GM21381 (cell line): ENCODE measurements around the gene GRPEL2.

Source experiments
- ATAC-seq: cut with Tn5 transposase; IDR thresholded peaks from one replicate; pipeline ENCODE4 v1.9.1; 2021; ENCODE audit warnings: mild to moderate bottlenecking, moderate library complexity; ENCODE audit not compliant: unreplicated experiment

Gene GRPEL2

GRCh38 chr5:149355688-149356087 lies 10.4 kb downstream of the GRPEL2 start:
- ATAC-seq, result no peak

DNA sequence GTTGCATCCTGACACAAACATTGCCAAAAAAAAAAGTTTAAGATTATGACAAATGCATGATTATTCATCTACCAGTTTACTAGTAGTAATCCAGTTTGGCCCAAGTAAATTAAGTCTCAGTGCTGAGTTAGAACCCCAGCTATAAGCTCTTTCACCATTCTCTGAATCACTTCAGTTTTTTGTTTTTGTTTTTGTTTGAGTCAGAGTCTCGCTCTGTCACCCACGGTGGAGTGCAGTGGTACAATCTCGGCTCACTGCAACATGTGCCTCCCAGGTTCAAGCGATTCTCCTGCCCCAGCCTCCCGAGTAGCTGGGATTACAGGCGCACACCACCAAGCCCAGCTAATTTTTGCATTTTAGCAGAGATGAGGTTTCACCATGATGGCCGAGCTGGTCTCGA lies 11.1 kb downstream of the GRPEL2 start:
- ATAC-seq, result no peak

- peak; percentile 99 for ATAC-seq
These were observed 12.3 kb downstream of the GRPEL2 start, which contains the start of gene PCYOX1L for GRCh38 chr5:149357370-149358293. PCYOX1L (plus strand) TSS chr5:149358046; CDS start chr5:149358069, 23 bp downstream.

GRCh38 chr5:149358294-149358651 lies 13.0 kb downstream of the GRPEL2 start:
- ATAC-seq, result peak; percentile 7

- ATAC-seq, result no peak
These were observed 13.7 kb downstream of the GRPEL2 start for GRCh38 chr5:149358868-149359495.

GRCh38 chr5:149360272-149360671 lies 15.0 kb downstream of the GRPEL2 start:
- ATAC-seq, result no peak

DNA sequence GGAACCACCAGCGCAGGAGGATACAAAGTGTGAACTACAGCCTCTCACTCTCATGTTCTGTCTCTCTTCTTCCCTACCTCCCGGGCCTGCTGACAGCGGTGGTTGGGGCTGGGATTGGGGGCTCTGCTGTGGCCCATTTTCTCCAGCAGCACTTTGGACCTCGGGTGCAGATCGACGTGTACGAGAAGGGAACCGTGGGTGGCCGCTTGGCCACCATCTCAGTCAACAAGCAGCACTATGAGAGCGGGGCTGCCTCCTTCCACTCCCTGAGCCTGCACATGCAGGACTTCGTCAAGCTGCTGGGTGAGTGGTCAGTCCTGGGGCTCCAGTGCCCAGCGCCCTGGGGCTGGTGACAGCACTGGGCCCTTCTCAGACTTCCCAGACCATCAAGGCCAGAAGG lies 17.2 kb downstream of the GRPEL2 start:
- no peak for ATAC-seq

- no peak for ATAC-seq
These were observed 18.1 kb downstream of the GRPEL2 start for GRCh38 chr5:149363358-149363757.

DNA sequence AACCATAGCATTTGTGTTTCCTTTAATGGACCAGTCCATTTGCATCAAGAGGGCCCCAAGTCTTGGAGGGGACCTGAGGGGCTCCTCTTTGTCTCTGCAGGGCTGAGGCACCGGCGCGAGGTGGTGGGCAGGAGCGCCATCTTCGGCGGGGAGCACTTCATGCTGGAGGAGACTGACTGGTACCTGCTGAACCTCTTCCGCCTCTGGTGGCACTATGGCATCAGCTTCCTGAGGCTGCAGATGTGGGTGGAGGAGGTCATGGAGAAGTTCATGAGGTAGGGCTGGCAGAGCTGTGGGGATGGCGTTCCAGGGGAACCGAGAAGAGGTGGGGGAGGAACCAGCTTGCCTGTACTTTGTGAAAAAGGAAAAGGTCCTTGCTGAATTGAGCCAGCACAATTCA lies 18.6 kb downstream of the GRPEL2 start:
- ATAC-seq, result no peak

GRCh38 chr5:149364719-149365118 lies 19.4 kb downstream of the GRPEL2 start:
- no peak for ATAC-seq

DNA sequence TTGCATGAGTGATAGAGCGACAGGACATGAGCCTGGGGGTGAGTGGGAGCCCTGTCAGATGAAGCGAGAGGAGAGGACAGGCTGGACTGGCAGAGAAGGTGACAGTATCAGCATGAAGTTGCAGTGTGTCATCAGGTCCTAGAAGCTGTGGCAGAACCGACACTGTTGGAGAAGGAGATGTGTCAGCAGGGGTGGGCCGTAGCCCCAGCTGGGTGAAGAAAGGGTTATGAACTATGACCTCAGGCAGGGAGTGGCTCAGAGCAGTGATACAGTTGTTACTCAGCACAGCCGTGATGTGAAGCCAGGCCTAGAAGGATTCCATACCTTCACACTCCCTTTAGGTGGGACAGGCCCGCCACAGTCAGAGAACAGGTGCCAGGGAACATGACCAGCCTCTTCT lies 20.1 kb downstream of the GRPEL2 start:
- ATAC-seq, result no peak

GRCh38 chr5:149366169-149366729 lies 20.9 kb downstream of the GRPEL2 start:
- no peak for ATAC-seq

GRCh38 chr5:149367249-149367971 lies 22.1 kb downstream of the GRPEL2 start:
- peak; percentile 69 for ATAC-seq

- no peak for ATAC-seq
These were observed 22.8 kb downstream of the GRPEL2 start for GRCh38 chr5:149367972-149368645.

- ATAC-seq, result no peak
These were observed 25.6 kb downstream of the GRPEL2 start for GRCh38 chr5:149370878-149371277.

DNA sequence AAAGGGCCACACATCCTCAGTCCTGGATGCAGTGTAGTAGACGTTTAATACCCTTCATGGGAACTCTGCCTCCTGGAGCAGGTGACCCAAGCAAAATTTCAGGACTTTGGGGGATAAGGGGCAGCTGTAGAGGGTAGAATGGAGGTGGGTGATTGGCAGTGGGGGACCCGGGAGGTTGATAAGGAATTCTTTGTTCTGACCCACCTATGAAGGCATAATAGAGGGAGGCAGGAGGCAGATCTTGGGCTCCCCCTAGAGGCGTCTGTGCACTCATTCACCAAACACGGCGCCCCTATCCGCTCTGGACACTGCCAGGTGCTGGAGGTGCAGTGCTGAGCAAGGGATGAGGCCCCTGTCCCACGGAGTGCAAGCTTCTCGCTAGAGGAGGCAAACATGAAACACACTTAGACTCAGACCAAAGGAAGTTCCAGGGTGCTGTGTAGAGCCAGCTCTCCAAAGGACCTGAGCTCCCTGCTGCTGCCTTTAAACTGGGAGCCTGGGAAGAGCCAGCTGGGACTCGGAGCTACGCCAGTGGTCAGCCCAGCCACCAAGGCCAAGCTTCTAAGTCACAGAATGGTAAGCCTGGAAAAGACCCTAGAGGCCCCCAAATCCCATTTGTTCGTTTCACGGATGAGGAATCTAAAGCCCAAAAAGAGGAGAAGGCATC lies 26.1 kb downstream of the GRPEL2 start:
- peak; percentile 83 for ATAC-seq

- ATAC-seq, result no peak
These were observed 26.9 kb downstream of the GRPEL2 start for GRCh38 chr5:149372076-149372795.

DNA sequence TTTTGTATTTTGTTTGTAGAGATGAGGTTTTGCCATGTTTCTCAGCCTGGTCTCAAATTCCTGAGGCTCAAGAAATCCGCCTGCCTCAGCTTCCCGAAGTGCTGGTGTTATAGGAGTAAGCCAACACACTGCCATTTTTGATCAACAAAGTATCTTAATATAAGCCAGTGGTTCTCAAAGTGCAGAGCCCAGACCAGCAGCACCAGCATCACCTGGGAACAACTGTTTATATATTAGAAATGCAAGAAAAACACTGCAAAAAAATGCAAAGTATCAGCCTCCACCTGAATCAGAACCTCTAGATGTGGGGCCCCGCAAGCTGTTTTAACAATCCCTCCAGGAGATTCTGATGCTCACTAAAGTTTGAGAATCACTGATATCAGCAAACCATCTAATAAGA lies 27.6 kb downstream of the GRPEL2 start:
- ATAC-seq, result no peak

- no peak for ATAC-seq
These were observed 29.0 kb downstream of the GRPEL2 start for GRCh38 chr5:149374303-149374702.
